Neuronal stem cell (in vitro differentiated cells): ENCODE results near the gene LPCAT1.

Experiments
- DNase-seq: peaks from one replicate; pipeline ENCODE4 v3.0.0-alpha.2; 2013; ENCODE audit warnings: low spot score
- H2AFZ ChIP-seq: one replicate; pipeline ENCODE4 v1.6.1; 2013; ENCODE audit warnings: mild to moderate bottlenecking, low read length, inconsistent platforms
- H2AK5ac ChIP-seq: 2 replicates; pipeline ENCODE4 v1.6.1; 2013; ENCODE audit warnings: low read depth, mild to moderate bottlenecking, inconsistent platforms, low read length, moderate library complexity, mixed read lengths
- H2BK120ac ChIP-seq: 2 replicates; pipeline ENCODE4 v1.6.1; 2013; ENCODE audit warnings: low read depth, mild to moderate bottlenecking, inconsistent platforms, low read length, moderate library complexity, mixed read lengths
- H2BK12ac ChIP-seq: one replicate; pipeline ENCODE4 v1.6.1; 2013; ENCODE audit warnings: low read length, inconsistent platforms
- H2BK15ac ChIP-seq: 2 replicates; pipeline ENCODE4 v1.6.1; 2013; ENCODE audit warnings: mild to moderate bottlenecking, low read length, inconsistent platforms, mixed read lengths
- H2BK5ac ChIP-seq: one replicate; pipeline ENCODE4 v1.6.1; 2013; ENCODE audit warnings: inconsistent platforms, mild to moderate bottlenecking, low read length, moderate library complexity
- H3K14ac ChIP-seq: one replicate; pipeline ENCODE4 v1.6.1; 2013; ENCODE audit warnings: low read length, inconsistent platforms
- H3K18ac ChIP-seq: 2 replicates; pipeline ENCODE4 v1.6.1; 2013; ENCODE audit warnings: low read length, inconsistent platforms
- H3K23ac ChIP-seq: 2 replicates; pipeline ENCODE4 v1.6.1; 2013; ENCODE audit warnings: low read depth, mild to moderate bottlenecking, mixed read lengths, low read length, inconsistent platforms; ENCODE audit not compliant: poor library complexity
- H3K27ac ChIP-seq: replicated peaks from 3 replicates; pipeline ENCODE4 v1.5.1; 2013; ENCODE audit warnings: low read length, inconsistent platforms
- H3K27me3 ChIP-seq, 3 experiments: 2 replicates each; pipeline ENCODE4 v1.6.1; 2013; ENCODE audit warnings: low read length in 3 of 3, mild to moderate bottlenecking in 2 of 3, inconsistent platforms in 1 of 3, low read depth in 1 of 3, mixed read lengths in 1 of 3, moderate library complexity in 1 of 3; ENCODE audit not compliant: control insufficient read depth in 3 of 3, insufficient read depth in 3 of 3
- H3K36me3 ChIP-seq, 2 donors: replicated peaks in 1 of 2; 2 replicates each; pipeline ENCODE4 v1.6.1; 2013; ENCODE audit warnings: low read length in 2 of 2; ENCODE audit not compliant: control insufficient read depth in 2 of 2, insufficient read depth in 2 of 2
- H3K4ac ChIP-seq: 2 replicates; pipeline ENCODE4 v1.6.1; 2013; ENCODE audit warnings: inconsistent platforms, mild to moderate bottlenecking, low read length, moderate library complexity
- H3K4me1 ChIP-seq, 2 donors: 1 replicate in 1 of 2; 2 replicates in 1 of 2; pipeline ENCODE4 v1.6.1; 2013; ENCODE audit warnings: low read length in 2 of 2, low read depth in 1 of 2; ENCODE audit not compliant: control insufficient read depth in 2 of 2, insufficient read depth in 1 of 2
- H3K4me2 ChIP-seq: one replicate; pipeline ENCODE4 v1.6.1; 2013; ENCODE audit warnings: mild to moderate bottlenecking, low read length, inconsistent platforms; ENCODE audit not compliant: insufficient read depth, poor library complexity, severe bottlenecking
- H3K4me3 ChIP-seq, 2 donors: 2 replicates each; pipeline ENCODE4 v1.5.1; 2013; ENCODE audit warnings: low read length in 2 of 2, mild to moderate bottlenecking in 2 of 2, inconsistent platforms in 1 of 2, moderate library complexity in 1 of 2
- H3K79me1 ChIP-seq: one replicate; pipeline ENCODE4 v1.6.1; 2013; ENCODE audit warnings: low read depth, mild to moderate bottlenecking, inconsistent platforms, low read length, moderate library complexity
- H3K9ac ChIP-seq: one replicate; pipeline ENCODE4 v1.6.1; 2013; ENCODE audit warnings: mild to moderate bottlenecking, low read depth, low read length, inconsistent platforms; ENCODE audit not compliant: poor library complexity
- H3K9me3 ChIP-seq, 2 donors: replicated peaks in 1 of 2; 2 replicates each; pipeline versions ENCODE3 to v1.6.1; 2013; ENCODE audit warnings: low read length in 2 of 2, mild to moderate bottlenecking in 2 of 2, inconsistent platforms in 1 of 2, low read depth in 1 of 2, mixed read lengths in 1 of 2, moderate library complexity in 1 of 2; ENCODE audit not compliant: control insufficient read depth in 2 of 2, insufficient read depth in 1 of 2
- H4K8ac ChIP-seq: one replicate; pipeline ENCODE4 v1.6.1; 2013; ENCODE audit warnings: low read depth, mild to moderate bottlenecking, inconsistent platforms, low read length, moderate library complexity
- H4K91ac ChIP-seq: one replicate; pipeline ENCODE4 v1.6.1; 2013; ENCODE audit warnings: low read length, low read depth, mild to moderate bottlenecking, inconsistent platforms; ENCODE audit not compliant: poor library complexity
- WGBS, 2 donors: extraction: QIAGEN DNeasy Blood & Tissue Kit; methylation state at CpG; one replicate each; pipeline ENCODE4 v1.1.7; 2013; ENCODE audit warnings: missing lambda C conversion rate in 2 of 2, mixed read lengths in 1 of 2; ENCODE audit not compliant: insufficient read length in 2 of 2, insufficient replicate concordance in 1 of 2; ENCODE audit errors: extremely low coverage in 2 of 2; 5-methylcytosine and 5-hydroxymethylcytosine counted together

The LPCAT1 gene

DNA sequence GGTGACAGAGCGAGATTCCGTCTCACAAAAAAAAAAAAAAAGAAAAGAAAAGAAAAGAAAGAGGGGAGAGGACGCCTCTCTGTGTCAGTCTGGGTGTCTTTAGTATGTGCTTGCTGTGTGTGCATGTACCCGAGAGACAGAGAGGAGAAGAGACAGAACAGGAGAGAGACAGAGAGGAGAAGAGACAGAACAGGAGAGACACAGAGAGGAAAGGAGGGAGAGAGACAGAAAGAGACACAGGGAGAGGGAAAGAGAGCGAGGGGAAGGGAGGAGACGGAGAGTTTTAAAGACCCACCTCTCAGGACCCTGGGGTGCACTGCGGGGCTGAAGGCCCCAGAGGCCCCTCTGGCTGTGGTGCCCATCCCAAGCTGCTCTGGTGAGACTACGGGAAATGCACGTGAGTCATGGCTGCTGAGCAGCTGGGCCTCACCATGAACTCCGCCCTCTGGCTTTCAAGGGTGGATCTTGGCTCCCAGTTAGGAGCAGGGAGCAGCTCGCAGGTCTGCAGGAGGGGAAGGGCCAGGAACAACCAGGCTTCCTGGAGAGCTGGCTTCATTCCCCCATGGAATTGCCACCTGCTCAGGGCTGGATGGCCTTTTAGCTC, 86.4 kb downstream of the LPCAT1 start:
- H3K27ac ChIP-seq: no peak overlapping the region
- no peak overlapping the region for H2AK5ac ChIP-seq
- H3K36me3 ChIP-seq: no peaks in the 10 kb centered on the region
- no peak overlapping the region for H2AFZ ChIP-seq
- H3K14ac ChIP-seq: no peak overlapping the region
- H3K4me2 ChIP-seq: no peak overlapping the region
- no peak overlapping the region for H3K23ac ChIP-seq
- no peak overlapping the region for H3K4me3 ChIP-seq
- peaks cover 13% of the 10 kb centered on the region in 2 donors for H3K9me3 ChIP-seq
- H3K79me1 ChIP-seq: no peaks in the 10 kb centered on the region
- no CpG with 5 or more reads among the region's 11 CpGs for WGBS, 2 donors
- no peak overlapping the region for H3K4ac ChIP-seq
- peaks cover 0 to 34% (median 0%) of the 10 kb centered on the region in 3 experiments for H3K27me3 ChIP-seq
- H2BK12ac ChIP-seq: no peak overlapping the region
- no peak overlapping the region for H3K9ac ChIP-seq
- H2BK5ac ChIP-seq: no peak overlapping the region
- no peaks in the 10 kb centered on the region for H3K4me1 ChIP-seq
- no peak overlapping the region for H4K91ac ChIP-seq
- H4K8ac ChIP-seq: no peak overlapping the region
- no peak overlapping the region for H2BK15ac ChIP-seq
- H3K18ac ChIP-seq: no peak overlapping the region
- no peak overlapping the region for H2BK120ac ChIP-seq
- no peak for DNase-seq

- no peak overlapping the region for H3K4ac ChIP-seq
- no peak overlapping the region for H2AK5ac ChIP-seq
- H3K27ac ChIP-seq: no peak overlapping the region
- no peak overlapping the region for H2AFZ ChIP-seq
- H4K8ac ChIP-seq: no peak overlapping the region
- no peak overlapping the region for H2BK15ac ChIP-seq
- no peak overlapping the region for H3K14ac ChIP-seq
- H3K4me3 ChIP-seq: no peak overlapping the region
- WGBS, 2 donors: no CpG with 5 or more reads among the region's 16 CpGs
- H2BK120ac ChIP-seq: no peak overlapping the region
- DNase-seq: no peak
- H3K9me3 ChIP-seq: peaks cover 13% of the 10 kb centered on the region in 2 donors
- H3K4me1 ChIP-seq: no peaks in the 10 kb centered on the region
- no peak overlapping the region for H4K91ac ChIP-seq
- no peak overlapping the region for H2BK12ac ChIP-seq
- no peak overlapping the region for H3K4me2 ChIP-seq
- no peaks in the 10 kb centered on the region for H3K79me1 ChIP-seq
- H2BK5ac ChIP-seq: no peak overlapping the region
- peak overlapping the region; percentile 13 for H3K9ac ChIP-seq
- H3K23ac ChIP-seq: no peak overlapping the region
- H3K18ac ChIP-seq: no peak overlapping the region
- peaks cover 0 to 28% (median 0%) of the 10 kb centered on the region in 3 experiments for H3K27me3 ChIP-seq
- H3K36me3 ChIP-seq: no peaks in the 10 kb centered on the region
Observed at GRCh38 chr5:1436681-1437080, 87.1 kb downstream of the LPCAT1 start.

GRCh38 chr5:1436036-1436435, 87.7 kb downstream of the LPCAT1 start:
- Histone ChIP-seq H4K8ac (no peak overlapping the region), H3K23ac (no peak overlapping the region), H3K27me3 (peaks cover 0 to 23% (median 0%) of the 10 kb centered on the region in 3 experiments), H3K36me3 (no peaks in the 10 kb centered on the region), H3K4me3 (no peak overlapping the region), H2AFZ (no peak overlapping the region), H4K91ac (no peak overlapping the region), H3K4me2 (no peak overlapping the region), H2BK15ac (no peak overlapping the region), H3K9me3 (peaks cover 11 to 13% of the 10 kb centered on the region in 2 donors), H3K79me1 (no peaks in the 10 kb centered on the region), H3K9ac (no peak overlapping the region), H3K14ac (no peak overlapping the region), H2BK120ac (no peak overlapping the region), H2BK12ac (no peak overlapping the region), H3K4me1 (no peaks in the 10 kb centered on the region), H2BK5ac (no peak overlapping the region), H2AK5ac (no peak overlapping the region), H3K27ac (no peak overlapping the region), H3K4ac (no peak overlapping the region), H3K18ac (no peak overlapping the region)
- no peak for DNase-seq
- no CpG with 5 or more reads among the region's 10 CpGs for WGBS, 2 donors

GRCh38 chr5:1435369-1435768, 88.4 kb downstream of the LPCAT1 start:
- H3K27me3 ChIP-seq: peaks cover 0 to 27% (median 0%) of the 10 kb centered on the region in 3 experiments
- H3K4ac ChIP-seq: no peak overlapping the region
- H2AK5ac ChIP-seq: no peak overlapping the region
- no peak overlapping the region for H3K4me3 ChIP-seq
- no peak overlapping the region for H2BK15ac ChIP-seq
- no peak for DNase-seq
- H2AFZ ChIP-seq: no peak overlapping the region
- no peaks in the 10 kb centered on the region for H3K79me1 ChIP-seq
- peak overlapping the region; percentile 30 for H2BK12ac ChIP-seq
- no peak overlapping the region for H3K18ac ChIP-seq
- H3K23ac ChIP-seq: peak overlapping the region; percentile 63
- H4K8ac ChIP-seq: no peak overlapping the region
- H3K4me1 ChIP-seq: no peaks in the 10 kb centered on the region
- no peak overlapping the region for H2BK5ac ChIP-seq
- no peak overlapping the region for H4K91ac ChIP-seq
- no peak overlapping the region for H3K9ac ChIP-seq
- H3K27ac ChIP-seq: no peak overlapping the region
- no peak overlapping the region for H3K4me2 ChIP-seq
- H3K9me3 ChIP-seq: peaks cover 10 to 13% of the 10 kb centered on the region in 2 donors
- no peak overlapping the region for H2BK120ac ChIP-seq
- H3K36me3 ChIP-seq: no peaks in the 10 kb centered on the region
- H3K14ac ChIP-seq: no peak overlapping the region
- WGBS, 2 donors: no CpG with 5 or more reads among the region's 2 CpGs
